ENCODE data around the gene BCL11B. TPM values are rescaled to one million over a fixed set of nuclear protein-coding genes. Genes with fewer than 3 reads are reported as not detected.

The BCL11B gene
- total and polyA plus RNA-seq, 4 donors: 0.20 to 2.3 (median 0.66) TPM

- H3K36me3 ChIP-seq (ENCODE audit: control insufficient read depth in 4 of 4, insufficient read depth in 4 of 4, low read length in 4 of 4): no peaks in the 10 kb centered on the region
- peaks cover 11 to 16% (median 11%) of the 10 kb centered on the region in 3 donors for H3K27me3 ChIP-seq (ENCODE audit: control insufficient read depth in 3 of 3, insufficient read depth in 3 of 3, low read length in 2 of 3)
- peak overlapping the region in 1 of 2 donors; percentile 70 for H3K9ac ChIP-seq (ENCODE audit: insufficient read depth in 1 of 2, low read length in 2 of 2)
- no peak overlapping the region for H3K27ac ChIP-seq (ENCODE audit: low read depth in 1 of 2, low read length in 1 of 2)
- peaks cover 4 to 32% (median 10%) of the 10 kb centered on the region in 5 donors for H3K4me1 ChIP-seq (ENCODE audit: control insufficient read depth in 5 of 5, insufficient read depth in 5 of 5, low read length in 5 of 5)
- WGBS, 2 donors: 18 to 20% methylated on average over 31 of the region's 31 CpGs
- ATAC-seq (ENCODE audit: insufficient read depth, low FRiP score) (no peak), DNase-seq (peak; percentile 82 to 90 (median 85))
- TF ChIP-seq CTCF (IDR thresholded peaks at IDR 0.05; ENCODE audit: control extremely low read depth, extremely low read depth): peak; percentile 98
- H3K4me3 ChIP-seq: no peak overlapping the region
- no peaks in the 10 kb centered on the region for H3K9me3 ChIP-seq (ENCODE audit: control insufficient read depth in 4 of 4, insufficient read depth in 3 of 4, low read length in 3 of 4)
These were observed 5.5 kb downstream of the BCL11B start for GRCh38 chr14:99266181-99267178.

GRCh38 chr14:99265571-99265970 lies 6.4 kb downstream of the BCL11B start:
- H3K27me3 ChIP-seq (ENCODE audit: control insufficient read depth in 3 of 3, insufficient read depth in 3 of 3, low read length in 2 of 3): peaks cover 6 to 16% (median 11%) of the 10 kb centered on the region in 3 donors
- no peak overlapping the region for H3K4me3 ChIP-seq

GRCh38 chr14:99264691-99265450 lies 7.1 kb downstream of the BCL11B start:
- no peak overlapping the region for H3K27ac ChIP-seq (ENCODE audit: low read depth in 1 of 2, low read length in 1 of 2)
- 57 to 61% methylated on average over 17 of the region's 17 CpGs for WGBS, 2 donors
- peaks cover 3 to 13% (median 8%) of the 10 kb centered on the region in 3 donors for H3K27me3 ChIP-seq (ENCODE audit: control insufficient read depth in 3 of 3, insufficient read depth in 3 of 3, low read length in 2 of 3)
- peaks cover 0 to 43% (median 12%) of the 10 kb centered on the region in 5 donors for H3K4me1 ChIP-seq (ENCODE audit: control insufficient read depth in 5 of 5, insufficient read depth in 5 of 5, low read length in 5 of 5)
- DNase-seq (no peak), ATAC-seq (ENCODE audit: insufficient read depth, low FRiP score) (no peak)
- TF ChIP-seq CTCF (IDR thresholded peaks at IDR 0.05; ENCODE audit: control extremely low read depth, extremely low read depth): no peak
- no peaks in the 10 kb centered on the region for H3K9me3 ChIP-seq (ENCODE audit: control insufficient read depth in 4 of 4, insufficient read depth in 3 of 4, low read length in 3 of 4)
- H3K4me3 ChIP-seq: no peak overlapping the region
- no peaks in the 10 kb centered on the region for H3K36me3 ChIP-seq (ENCODE audit: control insufficient read depth in 4 of 4, insufficient read depth in 4 of 4, low read length in 4 of 4)
- no peak overlapping the region for H3K9ac ChIP-seq (ENCODE audit: insufficient read depth in 1 of 2, low read length in 2 of 2)

More at GRCh38 chr14:99265571-99265970, 6.4 kb downstream of the BCL11B start:
- DNase-seq (no peak), ATAC-seq (ENCODE audit: insufficient read depth, low FRiP score) (no peak)
- Histone ChIP-seq H3K9ac (ENCODE audit: insufficient read depth in 1 of 2, low read length in 2 of 2) (no peak overlapping the region), H3K36me3 (ENCODE audit: control insufficient read depth in 4 of 4, insufficient read depth in 4 of 4, low read length in 4 of 4) (no peaks in the 10 kb centered on the region), H3K27ac (ENCODE audit: low read depth in 1 of 2, low read length in 1 of 2) (no peak overlapping the region), H3K9me3 (ENCODE audit: control insufficient read depth in 4 of 4, insufficient read depth in 3 of 4, low read length in 3 of 4) (no peaks in the 10 kb centered on the region), H3K4me1 (ENCODE audit: control insufficient read depth in 5 of 5, insufficient read depth in 5 of 5, low read length in 5 of 5) (peaks cover 0 to 41% (median 12%) of the 10 kb centered on the region in 5 donors)
- TF ChIP-seq CTCF (IDR thresholded peaks at IDR 0.05; ENCODE audit: control extremely low read depth, extremely low read depth): no peak
- 67 to 76% methylated on average over 10 of the region's 10 CpGs for whole genome bisulfite sequencing, 2 donors

Measured in lung (tissue), 12 donors.